ENCODE data around the gene TPK1. TPM values are rescaled to one million over a fixed set of nuclear protein-coding genes. Genes with fewer than 3 reads are reported as not detected.

Gene TPK1
- total RNA-seq, 1 donor from 2014 or later, result 14.5 TPM

DNA sequence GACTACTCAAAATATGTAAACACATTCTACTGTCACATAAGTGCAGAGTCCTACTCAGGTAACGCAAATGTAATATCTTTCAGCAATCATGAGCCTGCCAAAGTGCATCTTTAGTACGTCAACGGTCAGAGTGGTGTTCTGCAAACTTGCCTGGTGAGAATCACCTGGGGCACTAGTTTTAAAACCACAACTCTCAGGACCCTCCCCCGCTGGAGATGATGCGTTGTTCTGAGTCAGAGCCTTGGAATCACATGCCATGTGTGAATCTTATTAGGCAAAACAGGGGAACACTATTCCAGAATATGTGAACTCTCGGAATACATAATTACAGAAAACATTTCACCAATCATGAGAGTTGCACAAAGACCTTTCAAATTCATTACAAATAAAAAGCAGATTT lies 115.7 kb downstream of the TPK1 start:
- H4K20me1 ChIP-seq (ENCODE audit: low read depth), result no peaks in the 10 kb centered on the region
- Mint-ChIP-seq H3K9me3 (peaks cover 6% of the 10 kb centered on the region), H3K27me3 (ENCODE audit: insufficient read depth, low read depth) (no peaks in the 10 kb centered on the region), H3K4me3 (no peak overlapping the region), H3K27ac (no peak overlapping the region), H3K4me1 (no peaks in the 10 kb centered on the region), H3K36me3 (no peaks in the 10 kb centered on the region)
- no peaks in the 10 kb centered on the region for H3K4me1 ChIP-seq
- no peak overlapping the region for H3K27ac ChIP-seq
- no peak for DNase-seq (ENCODE audit: low spot score)
- TF ChIP-seq EZH2phosphoT487 (IDR thresholded peaks at IDR 0.05) (no peak), EZH2 (IDR thresholded peaks at IDR 0.05) (no peak)
- TF ChIP-seq, protein P1, sequence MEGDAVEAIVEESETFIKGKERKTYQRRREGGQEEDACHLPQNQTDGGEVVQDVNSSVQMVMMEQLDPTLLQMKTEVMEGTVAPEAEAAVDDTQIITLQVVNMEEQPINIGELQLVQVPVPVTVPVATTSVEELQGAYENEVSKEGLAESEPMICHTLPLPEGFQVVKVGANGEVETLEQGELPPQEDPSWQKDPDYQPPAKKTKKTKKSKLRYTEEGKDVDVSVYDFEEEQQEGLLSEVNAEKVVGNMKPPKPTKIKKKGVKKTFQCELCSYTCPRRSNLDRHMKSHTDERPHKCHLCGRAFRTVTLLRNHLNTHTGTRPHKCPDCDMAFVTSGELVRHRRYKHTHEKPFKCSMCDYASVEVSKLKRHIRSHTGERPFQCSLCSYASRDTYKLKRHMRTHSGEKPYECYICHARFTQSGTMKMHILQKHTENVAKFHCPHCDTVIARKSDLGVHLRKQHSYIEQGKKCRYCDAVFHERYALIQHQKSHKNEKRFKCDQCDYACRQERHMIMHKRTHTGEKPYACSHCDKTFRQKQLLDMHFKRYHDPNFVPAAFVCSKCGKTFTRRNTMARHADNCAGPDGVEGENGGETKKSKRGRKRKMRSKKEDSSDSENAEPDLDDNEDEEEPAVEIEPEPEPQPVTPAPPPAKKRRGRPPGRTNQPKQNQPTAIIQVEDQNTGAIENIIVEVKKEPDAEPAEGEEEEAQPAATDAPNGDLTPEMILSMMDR (IDR thresholded peaks at IDR 0.05), result no peak
- no peaks in the 10 kb centered on the region for H3K79me2 ChIP-seq (ENCODE audit: low read depth)
- H3F3A ChIP-seq (ENCODE audit: low read depth), result no peaks in the 10 kb centered on the region
- H3K4me3 ChIP-seq, result no peak overlapping the region
- no peak overlapping the region for H2AFZ ChIP-seq (replicated peaks)
- no peak overlapping the region for H3K4me2 ChIP-seq
- no peaks in the 10 kb centered on the region for H3K9me3 ChIP-seq (ENCODE audit: low read depth)
- H3K36me3 ChIP-seq, result no peaks in the 10 kb centered on the region
- no peak overlapping the region for H3K9ac ChIP-seq
- no peaks in the 10 kb centered on the region for H3K27me3 ChIP-seq

DNA sequence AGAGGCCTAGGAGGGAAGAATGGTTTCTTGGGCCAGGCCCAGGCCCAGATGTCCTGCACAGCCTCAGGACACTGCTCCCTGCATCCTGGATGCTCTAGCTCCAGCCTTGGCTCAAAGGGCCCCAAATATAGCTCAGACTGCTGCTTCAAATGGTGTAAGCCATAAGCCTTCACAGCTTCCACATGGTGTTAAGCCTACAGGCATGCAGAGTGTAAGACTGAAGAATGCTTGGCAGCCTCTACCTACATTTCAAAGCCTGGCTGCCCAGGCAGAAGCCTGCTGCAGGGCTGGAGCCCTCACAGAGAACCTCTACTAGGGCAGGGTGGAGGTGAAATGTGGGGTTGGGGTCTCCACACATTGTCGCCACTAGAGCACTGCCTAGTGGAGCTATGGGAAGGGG lies 118.1 kb downstream of the TPK1 start:
- Histone ChIP-seq H3K27me3 (no peaks in the 10 kb centered on the region), H3K27ac (no peak overlapping the region), H2AFZ (replicated peaks) (no peak overlapping the region), H3K4me3 (no peak overlapping the region), H3K9me3 (ENCODE audit: low read depth) (no peaks in the 10 kb centered on the region), H3K4me2 (no peak overlapping the region), H3K4me1 (no peaks in the 10 kb centered on the region), H4K20me1 (ENCODE audit: low read depth) (no peaks in the 10 kb centered on the region), H3K79me2 (ENCODE audit: low read depth) (no peaks in the 10 kb centered on the region), H3F3A (ENCODE audit: low read depth) (no peaks in the 10 kb centered on the region), H3K36me3 (no peaks in the 10 kb centered on the region), H3K9ac (no peak overlapping the region)
- Mint-ChIP-seq H3K4me1 (no peaks in the 10 kb centered on the region), H3K36me3 (no peaks in the 10 kb centered on the region), H3K27me3 (ENCODE audit: insufficient read depth, low read depth) (no peaks in the 10 kb centered on the region), H3K4me3 (no peak overlapping the region), H3K27ac (no peak overlapping the region), H3K9me3 (peaks cover 6% of the 10 kb centered on the region)
- DNase-seq (ENCODE audit: low spot score), result no peak
- TF ChIP-seq EZH2phosphoT487 (IDR thresholded peaks at IDR 0.05) (no peak), EZH2 (IDR thresholded peaks at IDR 0.05) (no peak)
- TF ChIP-seq, protein P1 (IDR thresholded peaks at IDR 0.05), result no peak

DNA sequence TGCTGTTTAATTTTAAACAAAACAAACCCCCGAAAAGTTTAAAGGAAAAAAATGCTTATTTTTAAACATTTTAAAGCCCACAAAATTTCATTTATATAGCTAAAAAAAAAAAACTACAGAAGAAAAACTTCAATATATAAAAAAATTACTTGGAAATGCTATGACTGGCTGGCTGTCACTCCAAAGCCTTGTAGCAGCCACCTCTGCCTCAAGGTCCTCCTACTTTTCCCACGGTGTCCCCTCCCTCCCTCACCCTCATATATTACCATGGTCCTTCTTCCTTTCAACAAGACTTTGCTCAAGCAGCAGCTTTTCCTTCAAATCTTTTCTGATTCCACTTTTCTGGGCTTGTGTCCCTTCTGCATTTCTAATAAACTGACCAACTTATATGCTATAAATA lies 122.0 kb downstream of the TPK1 start:
- no peak overlapping the region for H2AFZ ChIP-seq (replicated peaks)
- no peaks in the 10 kb centered on the region for H3K36me3 Mint-ChIP-seq
- H3K4me3 Mint-ChIP-seq, result no peak overlapping the region
- H3K9me3 Mint-ChIP-seq, result peaks cover 6% of the 10 kb centered on the region
- H3K4me1 ChIP-seq, result no peaks in the 10 kb centered on the region
- H3K9ac ChIP-seq, result no peak overlapping the region
- no peaks in the 10 kb centered on the region for H3K4me1 Mint-ChIP-seq
- H3F3A ChIP-seq (ENCODE audit: low read depth), result no peaks in the 10 kb centered on the region
- H3K27ac Mint-ChIP-seq, result no peak overlapping the region
- H3K4me2 ChIP-seq, result no peak overlapping the region
- H3K27me3 ChIP-seq, result no peaks in the 10 kb centered on the region
- TF ChIP-seq, protein P1 (IDR thresholded peaks at IDR 0.05), result no peak
- TF ChIP-seq EZH2 (IDR thresholded peaks at IDR 0.05) (no peak), EZH2phosphoT487 (IDR thresholded peaks at IDR 0.05) (no peak)
- H3K36me3 ChIP-seq, result no peaks in the 10 kb centered on the region
- H3K9me3 ChIP-seq (ENCODE audit: low read depth), result no peaks in the 10 kb centered on the region
- no peaks in the 10 kb centered on the region for H3K79me2 ChIP-seq (ENCODE audit: low read depth)
- no peak overlapping the region for H3K4me3 ChIP-seq
- no peak overlapping the region for H3K27ac ChIP-seq
- DNase-seq (ENCODE audit: low spot score), result no peak
- H4K20me1 ChIP-seq (ENCODE audit: low read depth), result no peaks in the 10 kb centered on the region
- H3K27me3 Mint-ChIP-seq (ENCODE audit: insufficient read depth, low read depth), result no peaks in the 10 kb centered on the region

Measured in neural progenitor cell (in vitro differentiated cells).